LoVo (cell line): ENCODE results near the gene CNTN5.

ENCODE experiments used
- DNase-seq: peaks from one replicate; pipeline ENCODE4 v3.0.0-alpha.2; 2016; ENCODE audit warnings: low spot score

CNTN5 gene

GRCh38 chr11:100328626-100329340 is 1308.0 kb downstream of the CNTN5 start:
- DNase-seq: peak; percentile 24

- DNase-seq: peak; percentile 2
Observed at GRCh38 chr11:100329352-100329751, 1308.6 kb downstream of the CNTN5 start.

GRCh38 chr11:100336873-100337272 is 1316.1 kb downstream of the CNTN5 start:
- DNase-seq: no peak

- no peak for DNase-seq
Observed at GRCh38 chr11:100338144-100338840, 1317.5 kb downstream of the CNTN5 start.

- DNase-seq: no peak
Observed at GRCh38 chr11:100340466-100341319, 1319.9 kb downstream of the CNTN5 start.

GRCh38 chr11:100353083-100353482 is 1332.3 kb downstream of the CNTN5 start:
- DNase-seq: no peak

- DNase-seq: no peak
Observed at GRCh38 chr11:100354736-100355135, 1334.0 kb downstream of the CNTN5 start.

- DNase-seq: no peak
Observed at GRCh38 chr11:100356035-100356434, 1335.3 kb downstream of the CNTN5 start.

GRCh38 chr11:100359281-100359680 is 1338.5 kb downstream of the CNTN5 start:
- DNase-seq: no peak

GRCh38 chr11:100367892-100368291 is 1347.1 kb downstream of the CNTN5 start:
- DNase-seq: no peak

- DNase-seq: no peak
Observed at GRCh38 chr11:100383357-100383865, 1362.7 kb downstream of the CNTN5 start.

GRCh38 chr11:100396266-100396665 is 1375.5 kb downstream of the CNTN5 start:
- DNase-seq: no peak

- no peak for DNase-seq
Observed at GRCh38 chr11:100397401-100397800, 1376.7 kb downstream of the CNTN5 start.

GRCh38 chr11:100403816-100404215 is 1383.1 kb downstream of the CNTN5 start:
- no peak for DNase-seq

GRCh38 chr11:100404907-100405306 is 1384.2 kb downstream of the CNTN5 start:
- no peak for DNase-seq
